Neutrophil (primary cell): ENCODE results near the gene LPCAT4.

Experiments used
- H3K27ac ChIP-seq: fragments of 200-600 bp; sonication (generic); 2 replicates; pipeline ENCODE4 v1.5.1; 2016; ENCODE audit warnings: mild to moderate bottlenecking, moderate library complexity
- H3K27me3 ChIP-seq: fragments of 200-600 bp; sonication (generic); 2 replicates; pipeline ENCODE4 v1.6.0; 2016; ENCODE audit warnings: mild to moderate bottlenecking
- H3K36me3 ChIP-seq: fragments of 200-600 bp; sonication (generic); 2 replicates; pipeline ENCODE4 v1.5.1; 2017
- H3K4me1 ChIP-seq, 2 experiments: fragments of 200-600 bp in 1 of 2; sonication (generic) in 1 of 2; 1 replicate in 1 of 2; 2 replicates in 1 of 2; pipeline versions ENCODE4 v1.5.1 to v1.6.1; 2013 to 2016; ENCODE audit warnings: low read depth in 1 of 2, low read length in 1 of 2, mild to moderate bottlenecking in 1 of 2, moderate library complexity in 1 of 2; ENCODE audit not compliant: control insufficient read depth in 1 of 2, insufficient read depth in 1 of 2
- H3K4me3 ChIP-seq, 2 experiments: fragments of 200-600 bp in 1 of 2; sonication (generic) in 1 of 2; 1 replicate in 1 of 2; 2 replicates in 1 of 2; pipeline ENCODE4 v1.5.1; 2013 to 2016; ENCODE audit warnings: low read depth in 1 of 2, low read length in 1 of 2, mild to moderate bottlenecking in 1 of 2, moderate library complexity in 1 of 2
- H3K9me3 ChIP-seq: fragments of 200-600 bp; sonication (generic); 2 replicates; pipeline ENCODE4 v1.5.1; 2016
- TF ChIP-seq, protein P1 (sequence below): fragments of 200-600 bp; sonication (generic); IDR thresholded peaks from 2 replicates; pipeline ENCODE4 v1.5.1; 2016; ENCODE audit warnings: antibody characterized with exemption

Gene LPCAT4

GRCh38 chr15:34366271-34367065 lies 528 bp downstream of the LPCAT4 start:
- Histone ChIP-seq H3K4me1 (peaks cover 18% of the 10 kb centered on the region in 2 experiments), H3K36me3 (no peaks in the 10 kb centered on the region), H3K9me3 (no peaks in the 10 kb centered on the region), H3K4me3 (peak overlapping the region; percentile 98 to 99), H3K27me3 (no peaks in the 10 kb centered on the region), H3K27ac (peak overlapping the region; percentile 97)
- TF ChIP-seq, protein P1, sequence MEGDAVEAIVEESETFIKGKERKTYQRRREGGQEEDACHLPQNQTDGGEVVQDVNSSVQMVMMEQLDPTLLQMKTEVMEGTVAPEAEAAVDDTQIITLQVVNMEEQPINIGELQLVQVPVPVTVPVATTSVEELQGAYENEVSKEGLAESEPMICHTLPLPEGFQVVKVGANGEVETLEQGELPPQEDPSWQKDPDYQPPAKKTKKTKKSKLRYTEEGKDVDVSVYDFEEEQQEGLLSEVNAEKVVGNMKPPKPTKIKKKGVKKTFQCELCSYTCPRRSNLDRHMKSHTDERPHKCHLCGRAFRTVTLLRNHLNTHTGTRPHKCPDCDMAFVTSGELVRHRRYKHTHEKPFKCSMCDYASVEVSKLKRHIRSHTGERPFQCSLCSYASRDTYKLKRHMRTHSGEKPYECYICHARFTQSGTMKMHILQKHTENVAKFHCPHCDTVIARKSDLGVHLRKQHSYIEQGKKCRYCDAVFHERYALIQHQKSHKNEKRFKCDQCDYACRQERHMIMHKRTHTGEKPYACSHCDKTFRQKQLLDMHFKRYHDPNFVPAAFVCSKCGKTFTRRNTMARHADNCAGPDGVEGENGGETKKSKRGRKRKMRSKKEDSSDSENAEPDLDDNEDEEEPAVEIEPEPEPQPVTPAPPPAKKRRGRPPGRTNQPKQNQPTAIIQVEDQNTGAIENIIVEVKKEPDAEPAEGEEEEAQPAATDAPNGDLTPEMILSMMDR = no peak

DNA sequence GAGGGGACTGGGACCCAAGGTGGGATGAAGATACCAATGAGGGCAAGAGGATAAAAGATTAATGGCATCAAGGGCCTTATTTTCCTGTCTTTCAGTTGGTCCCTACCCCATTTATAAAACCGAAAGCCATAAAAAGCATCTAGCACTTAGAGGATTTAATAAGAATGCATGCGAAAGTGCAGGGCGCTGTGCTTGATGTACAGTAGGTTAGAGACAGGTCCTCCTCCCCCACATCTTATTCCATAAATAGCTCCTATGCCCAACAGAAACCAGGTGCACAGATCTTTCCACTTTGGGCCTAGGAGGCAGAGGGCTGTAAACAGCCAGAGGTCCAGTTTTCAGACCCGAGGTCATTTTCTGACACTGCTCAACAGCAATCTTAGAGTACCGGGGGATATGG lies 1.2 kb downstream of the LPCAT4 start:
- Histone ChIP-seq H3K9me3 (no peaks in the 10 kb centered on the region), H3K27me3 (no peaks in the 10 kb centered on the region), H3K4me3 (peak overlapping the region; percentile 98 to 99), H3K36me3 (no peaks in the 10 kb centered on the region), H3K4me1 (peaks cover 18% of the 10 kb centered on the region in 2 experiments), H3K27ac (no peak overlapping the region)
- TF ChIP-seq, protein P1 = no peak

DNA sequence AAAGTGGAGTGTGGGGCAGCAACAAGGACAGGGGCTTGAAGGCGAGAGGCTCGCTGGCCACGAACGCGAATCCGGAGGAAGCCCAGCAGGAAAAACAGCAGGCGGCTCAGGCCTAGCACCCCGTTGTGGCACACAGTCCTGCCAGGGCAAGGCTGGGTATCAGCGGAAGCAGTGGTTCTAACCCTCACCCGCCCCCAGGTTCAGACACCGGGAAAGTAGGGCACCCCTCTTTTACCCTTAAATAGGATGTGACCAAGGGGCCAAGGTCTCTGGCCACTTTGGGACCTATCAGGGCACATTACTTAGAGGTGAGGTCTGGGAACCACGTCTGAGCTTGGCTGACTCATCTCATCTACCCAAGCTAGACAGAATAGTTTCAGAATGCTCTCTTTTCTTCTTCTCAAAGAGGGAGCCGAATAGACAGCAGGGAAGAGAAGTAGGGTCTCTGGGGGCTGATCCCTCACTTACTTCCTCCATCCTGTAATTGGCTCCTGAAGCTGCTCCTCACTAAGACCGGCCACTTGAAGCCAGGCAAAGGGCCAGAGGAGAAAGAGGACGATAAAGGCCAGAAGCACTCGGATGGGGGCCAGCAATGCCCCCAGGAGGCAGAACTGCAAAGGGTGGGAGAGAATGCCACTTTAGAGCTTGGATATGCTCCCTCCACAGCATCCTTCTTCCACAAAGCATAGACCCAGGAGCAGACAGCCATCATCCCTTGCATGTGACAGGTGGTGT lies 1.7 kb downstream of the LPCAT4 start:
- no peaks in the 10 kb centered on the region for H3K9me3 ChIP-seq
- no peak overlapping the region for H3K4me3 ChIP-seq
- no peaks in the 10 kb centered on the region for H3K27me3 ChIP-seq
- TF ChIP-seq, protein P1 = no peak
- no peaks in the 10 kb centered on the region for H3K36me3 ChIP-seq
- H3K4me1 ChIP-seq = peaks cover 18% of the 10 kb centered on the region in 2 experiments
- H3K27ac ChIP-seq = no peak overlapping the region

- Histone ChIP-seq H3K36me3 (peaks cover 8% of the 10 kb centered on the region), H3K27ac (no peak overlapping the region), H3K9me3 (no peaks in the 10 kb centered on the region), H3K4me3 (no peak overlapping the region), H3K27me3 (no peaks in the 10 kb centered on the region), H3K4me1 (peaks cover 18% of the 10 kb centered on the region in 2 experiments)
- TF ChIP-seq, protein P1 = no peak
Measured at GRCh38 chr15:34364041-34364440, 3.0 kb downstream of the LPCAT4 start.

DNA sequence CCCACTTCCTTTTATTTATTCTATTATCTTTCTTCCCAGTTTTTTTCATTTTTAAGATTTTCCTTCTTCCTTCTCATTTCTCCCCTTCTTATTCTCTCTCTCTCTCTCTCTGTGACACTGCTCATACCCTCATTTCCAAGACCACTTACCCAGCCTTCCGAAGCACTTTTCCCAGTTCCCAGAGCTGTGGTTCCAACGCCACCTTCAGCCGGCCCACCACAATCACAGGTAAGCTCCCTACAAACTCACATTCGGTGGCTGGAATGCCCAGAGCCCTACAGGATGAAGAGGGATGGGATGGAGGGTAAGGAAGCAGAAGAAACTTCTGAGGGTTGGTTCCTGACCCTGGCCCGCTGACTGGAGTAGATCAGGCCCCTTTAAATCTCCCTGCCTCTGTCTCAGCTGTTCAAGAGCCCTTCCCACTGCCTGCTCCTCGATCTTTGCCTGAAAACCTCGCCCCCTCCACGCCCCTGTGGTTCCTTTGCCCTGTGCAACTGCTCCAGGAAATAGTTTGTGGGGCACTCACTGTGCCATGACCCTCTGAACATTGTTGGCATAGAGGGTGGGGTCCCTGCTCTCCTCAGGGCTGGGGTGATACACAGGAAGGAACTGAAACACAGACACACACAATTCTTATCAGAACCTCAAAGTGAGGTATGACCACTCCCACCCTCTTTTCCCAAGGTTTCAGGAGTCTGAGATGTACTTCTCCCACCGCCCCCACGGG lies 4.8 kb downstream of the LPCAT4 start:
- H3K4me3 ChIP-seq = no peak overlapping the region
- H3K27ac ChIP-seq = no peak overlapping the region
- TF ChIP-seq, protein P1 = no peak
- H3K36me3 ChIP-seq = peaks cover 10% of the 10 kb centered on the region
- no peaks in the 10 kb centered on the region for H3K9me3 ChIP-seq
- peaks cover 9% of the 10 kb centered on the region in 2 experiments for H3K4me1 ChIP-seq
- no peaks in the 10 kb centered on the region for H3K27me3 ChIP-seq
